ENCODE data around the gene UMODL1.

UMODL1 gene

GRCh38 chr21:42156690-42157605 is 85.8 kb downstream of the UMODL1 start:
- no peak for DNase-seq (ENCODE audit: low read depth, low spot score)

DNA sequence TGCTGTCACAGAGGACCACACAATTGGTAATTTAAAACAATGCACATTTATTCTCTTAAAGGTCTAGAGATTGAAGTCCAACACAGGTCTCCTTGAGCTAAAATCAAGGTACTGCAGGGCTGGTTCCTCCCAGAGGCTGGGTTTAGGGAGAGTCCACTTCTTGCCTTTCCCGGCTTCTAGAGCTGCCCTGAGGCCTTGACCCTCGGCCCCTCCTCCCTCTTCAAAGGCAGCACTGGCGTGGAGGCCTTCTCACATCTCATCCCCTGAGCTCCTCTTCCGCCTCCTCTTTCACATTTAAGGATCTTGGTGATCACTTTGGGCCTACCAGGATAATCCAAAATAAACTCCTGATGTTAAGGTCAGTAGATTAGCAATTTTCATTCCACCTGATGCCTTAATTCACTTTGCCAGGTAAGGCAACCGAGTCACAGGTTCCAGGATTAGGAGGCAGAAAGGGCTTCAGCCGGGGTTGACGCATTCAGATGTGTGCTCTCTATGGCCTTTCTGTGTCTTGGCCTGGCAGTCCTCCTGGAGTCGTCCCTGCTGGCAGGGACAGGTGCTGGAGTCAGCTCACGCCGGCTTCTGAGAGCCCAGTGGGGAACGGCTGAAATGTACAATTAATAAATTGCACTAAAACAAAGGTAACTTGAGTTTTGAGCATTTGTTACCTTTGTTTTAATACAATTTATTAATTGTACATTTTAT is 86.6 kb downstream of the UMODL1 start:
- DNase-seq (ENCODE audit: low read depth, low spot score) = no peak
- Histone ChIP-seq H3K4me3 (no peak overlapping the region), H3K27ac (no peak overlapping the region), H3K36me3 (ENCODE audit: insufficient read depth, low read length) (no peaks in the 10 kb centered on the region), H3K9me3 (ENCODE audit: low read depth, low read length) (no peaks in the 10 kb centered on the region), H3K9ac (ENCODE audit: insufficient read length) (no peak overlapping the region)
- no peak for TF ChIP-seq POLR2AphosphoS5 (IDR thresholded peaks at IDR 0.05; ENCODE audit: borderline replicate concordance, low read depth, low read length)
- TF ChIP-seq FOXP2 (optimal IDR thresholded peaks at IDR 0.05; ENCODE audit: control extremely low read depth, extremely low read length, insufficient read depth) = no peak
- TF ChIP-seq EZH2 (IDR thresholded peaks at IDR 0.05) = no peak

More at GRCh38 chr21:42156690-42157605, 85.8 kb downstream of the UMODL1 start:
- no peak overlapping the region for H3K9ac ChIP-seq (ENCODE audit: insufficient read length)
- no peaks in the 10 kb centered on the region for H3K9me3 ChIP-seq (ENCODE audit: low read depth, low read length)
- TF ChIP-seq EZH2 (IDR thresholded peaks at IDR 0.05) (no peak), FOXP2 (optimal IDR thresholded peaks at IDR 0.05; ENCODE audit: control extremely low read depth, extremely low read length, insufficient read depth) (no peak), POLR2AphosphoS5 (IDR thresholded peaks at IDR 0.05; ENCODE audit: borderline replicate concordance, low read depth, low read length) (no peak)
- H3K36me3 ChIP-seq (ENCODE audit: insufficient read depth, low read length) = no peaks in the 10 kb centered on the region
- no peak overlapping the region for H3K4me3 ChIP-seq
- no peak overlapping the region for H3K27ac ChIP-seq

DNA sequence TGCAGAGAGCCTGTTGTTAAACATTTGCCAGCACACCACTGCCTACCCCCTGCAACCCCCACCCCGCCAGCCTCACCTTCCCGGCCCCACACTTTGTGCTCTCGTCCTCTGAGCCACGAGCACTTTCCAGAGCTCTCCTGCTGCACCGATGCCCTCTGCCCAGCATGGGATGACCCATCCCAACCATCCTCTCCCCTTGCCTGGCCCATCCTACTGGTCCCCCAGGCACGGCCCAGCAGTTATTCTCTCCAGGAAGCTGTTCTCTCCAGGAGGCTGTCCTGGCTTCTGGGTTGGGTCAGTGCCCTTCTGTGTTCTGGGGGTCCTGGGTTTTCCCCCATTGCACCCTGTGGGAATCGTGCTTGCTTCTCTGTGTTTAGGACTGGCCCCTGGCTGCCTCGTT is 87.7 kb downstream of the UMODL1 start:
- TF ChIP-seq EZH2 (IDR thresholded peaks at IDR 0.05) (no peak), POLR2AphosphoS5 (IDR thresholded peaks at IDR 0.05; ENCODE audit: borderline replicate concordance, low read depth, low read length) (no peak), FOXP2 (optimal IDR thresholded peaks at IDR 0.05; ENCODE audit: control extremely low read depth, extremely low read length, insufficient read depth) (no peak)
- H3K4me3 ChIP-seq = no peak overlapping the region
- no peaks in the 10 kb centered on the region for H3K36me3 ChIP-seq (ENCODE audit: insufficient read depth, low read length)
- H3K9ac ChIP-seq (ENCODE audit: insufficient read length) = no peak overlapping the region
- no peak overlapping the region for H3K27ac ChIP-seq
- no peaks in the 10 kb centered on the region for H3K9me3 ChIP-seq (ENCODE audit: low read depth, low read length)
- no peak for DNase-seq (ENCODE audit: low read depth, low spot score)

DNA sequence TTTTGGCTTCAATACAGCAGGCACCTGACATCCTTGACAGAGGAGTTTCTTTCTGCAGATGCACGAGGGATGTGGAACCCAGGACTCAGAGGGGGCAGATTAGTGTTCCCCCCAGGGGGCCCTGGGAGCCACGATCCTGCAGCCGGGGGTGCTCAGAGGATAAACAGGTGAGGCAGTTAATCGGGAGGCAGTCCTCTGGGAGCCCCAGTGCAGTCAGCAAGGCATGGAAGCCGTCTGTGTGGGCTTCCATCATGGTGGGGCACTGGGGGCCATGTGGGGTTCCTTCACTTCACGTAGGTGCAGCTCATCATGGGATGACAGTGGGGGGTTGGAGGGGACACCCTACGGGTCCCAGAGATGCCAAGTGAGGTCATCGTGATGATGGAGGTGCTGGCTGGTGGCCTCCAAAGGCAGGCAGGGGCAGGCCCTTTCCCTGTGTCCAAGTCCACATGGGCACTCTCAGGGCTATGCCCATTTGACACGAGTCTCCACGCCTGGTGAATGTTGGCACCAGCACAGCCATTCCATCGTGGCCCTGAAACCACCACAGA is 88.5 kb downstream of the UMODL1 start:
- no peak for DNase-seq (ENCODE audit: low read depth, low spot score)
- TF ChIP-seq EZH2 (IDR thresholded peaks at IDR 0.05) = no peak
- no peak for TF ChIP-seq FOXP2 (optimal IDR thresholded peaks at IDR 0.05; ENCODE audit: control extremely low read depth, extremely low read length, insufficient read depth)
- TF ChIP-seq POLR2AphosphoS5 (IDR thresholded peaks at IDR 0.05; ENCODE audit: borderline replicate concordance, low read depth, low read length) = no peak
- H3K9ac ChIP-seq (ENCODE audit: insufficient read length) = no peak overlapping the region

DNA sequence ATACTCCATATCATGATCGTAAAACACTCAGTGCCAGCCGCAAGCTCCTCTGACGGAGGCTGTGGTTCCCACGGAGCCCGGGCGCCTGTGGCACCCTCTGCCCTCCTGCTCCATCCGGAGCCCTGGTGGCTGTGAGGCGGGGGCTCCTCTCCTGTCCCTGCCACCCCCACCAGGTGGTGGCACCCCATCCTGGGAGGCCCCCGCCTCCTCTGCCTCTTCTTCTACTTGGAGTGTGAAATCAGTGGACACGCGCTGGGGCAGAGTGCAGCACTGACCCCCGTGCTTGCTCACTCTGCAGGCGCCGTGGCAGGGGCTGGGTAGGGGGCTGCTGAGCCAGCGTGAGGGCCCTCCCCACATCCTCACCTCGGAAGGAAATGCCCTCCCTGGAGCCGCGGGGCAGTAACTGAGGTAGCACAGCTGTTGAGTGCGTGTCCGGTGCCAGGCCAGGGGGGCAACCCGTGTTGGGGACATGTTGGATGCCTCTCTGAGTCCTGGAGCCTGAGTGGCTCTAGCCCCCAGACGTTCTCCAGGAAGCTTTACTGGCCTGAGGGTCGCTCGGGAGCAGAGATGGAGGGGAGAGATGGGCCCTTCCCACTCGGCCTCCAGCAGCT is 89.1 kb downstream of the UMODL1 start:
- Histone ChIP-seq H3K36me3 (ENCODE audit: insufficient read depth, low read length) (no peaks in the 10 kb centered on the region), H3K9ac (ENCODE audit: insufficient read length) (no peak overlapping the region), H3K4me3 (no peak overlapping the region), H3K27ac (no peak overlapping the region), H3K9me3 (ENCODE audit: low read depth, low read length) (no peaks in the 10 kb centered on the region)
- TF ChIP-seq FOXP2 (optimal IDR thresholded peaks at IDR 0.05; ENCODE audit: control extremely low read depth, extremely low read length, insufficient read depth) = no peak
- TF ChIP-seq POLR2AphosphoS5 (IDR thresholded peaks at IDR 0.05; ENCODE audit: borderline replicate concordance, low read depth, low read length) = no peak
- TF ChIP-seq EZH2 (IDR thresholded peaks at IDR 0.05) = no peak
- no peak for DNase-seq (ENCODE audit: low read depth, low spot score)

More for the DNA sequence above, 88.5 kb downstream of the UMODL1 start:
- Histone ChIP-seq H3K4me3 (no peak overlapping the region), H3K9me3 (ENCODE audit: low read depth, low read length) (no peaks in the 10 kb centered on the region), H3K36me3 (ENCODE audit: insufficient read depth, low read length) (no peaks in the 10 kb centered on the region), H3K27ac (no peak overlapping the region)

- Histone ChIP-seq H3K27ac (no peak overlapping the region), H3K36me3 (ENCODE audit: insufficient read depth, low read length) (no peaks in the 10 kb centered on the region), H3K9ac (ENCODE audit: insufficient read length) (no peak overlapping the region), H3K9me3 (ENCODE audit: low read depth, low read length) (no peaks in the 10 kb centered on the region), H3K4me3 (no peak overlapping the region)
- no peak for DNase-seq (ENCODE audit: low read depth, low spot score)
- no peak for TF ChIP-seq FOXP2 (optimal IDR thresholded peaks at IDR 0.05; ENCODE audit: control extremely low read depth, extremely low read length, insufficient read depth)
- no peak for TF ChIP-seq EZH2 (IDR thresholded peaks at IDR 0.05)
- TF ChIP-seq POLR2AphosphoS5 (IDR thresholded peaks at IDR 0.05; ENCODE audit: borderline replicate concordance, low read depth, low read length) = no peak
Observed at GRCh38 chr21:42160765-42161164, 89.6 kb downstream of the UMODL1 start.

DNA sequence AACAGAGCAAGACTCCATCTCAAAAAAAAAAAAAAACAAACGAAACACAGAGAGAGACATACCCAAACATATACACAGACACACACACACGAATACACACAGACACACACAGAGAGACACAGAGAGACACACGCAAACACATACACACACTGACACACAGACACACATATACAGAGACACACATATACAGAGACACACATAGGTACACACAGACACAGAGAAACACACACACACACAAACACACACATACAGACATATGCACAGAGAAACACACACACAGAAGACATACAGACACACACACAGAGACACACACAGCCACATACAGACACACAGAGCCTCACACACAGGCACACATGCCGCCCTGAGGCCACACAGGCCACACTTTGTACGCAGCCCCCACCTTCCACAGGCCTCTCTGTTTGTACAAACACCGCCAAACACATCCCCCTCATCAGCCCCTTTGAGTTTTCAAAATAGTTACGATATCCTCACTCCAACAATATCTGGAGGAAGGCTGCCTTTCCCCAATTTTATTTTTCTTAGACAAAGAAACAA is 90.4 kb downstream of the UMODL1 start:
- no peak overlapping the region for H3K27ac ChIP-seq
- H3K36me3 ChIP-seq (ENCODE audit: insufficient read depth, low read length) = no peaks in the 10 kb centered on the region
- no peak overlapping the region for H3K4me3 ChIP-seq
- no peaks in the 10 kb centered on the region for H3K9me3 ChIP-seq (ENCODE audit: low read depth, low read length)
- H3K9ac ChIP-seq (ENCODE audit: insufficient read length) = no peak overlapping the region
- no peak for DNase-seq (ENCODE audit: low read depth, low spot score)
- TF ChIP-seq FOXP2 (optimal IDR thresholded peaks at IDR 0.05; ENCODE audit: control extremely low read depth, extremely low read length, insufficient read depth) = no peak
- TF ChIP-seq POLR2AphosphoS5 (IDR thresholded peaks at IDR 0.05; ENCODE audit: borderline replicate concordance, low read depth, low read length) = no peak
- no peak for TF ChIP-seq EZH2 (IDR thresholded peaks at IDR 0.05)
